Activated CD4-positive, alpha-beta memory T cell treated with anti-CD3 and anti-CD28 coated beads, Interleukin-2, amount 10 ng/mL, durations not matched to agents 7 days and 5 days (primary cell): ENCODE results near the gene AKAP1. TPM values are rescaled to one million over a fixed set of nuclear protein-coding genes. Genes with fewer than 3 reads are reported as not detected.

ENCODE experiments used
- CTCF ChIA-PET: fragments of 350-600 bp; sonication (Branson Sonifier 250); formaldehyde crosslinking; loops from one replicate; lab custom pipeline; 2021; ENCODE audit warnings: antibody characterized with exemption, inconsistent platforms; lab: Charles Lee
- POLR2A ChIA-PET: fragments of 350-600 bp; sonication (Branson Sonifier 250); formaldehyde crosslinking; loops from one replicate; lab custom pipeline; 2021; ENCODE audit warnings: antibody characterized with exemption; lab: Charles Lee
- DNase-seq: peaks from one replicate; pipeline ENCODE4 v3.0.0-alpha.2; 2020
- H3K27ac Mint-ChIP-seq: one replicate; pipeline ENCODE4 v1.8.0; 2021; ENCODE audit warnings: mild to moderate bottlenecking, mixed read lengths
- H3K27me3 Mint-ChIP-seq: one replicate; pipeline ENCODE4 v1.8.0; 2021; ENCODE audit warnings: mixed read lengths
- H3K36me3 Mint-ChIP-seq: one replicate; pipeline ENCODE4 v1.8.0; 2021; ENCODE audit warnings: low read depth, mixed read lengths
- H3K4me1 Mint-ChIP-seq: one replicate; pipeline ENCODE4 v1.8.0; 2021; ENCODE audit warnings: mixed read lengths
- H3K4me3 Mint-ChIP-seq: one replicate; pipeline ENCODE4 v1.8.0; 2021; ENCODE audit warnings: mild to moderate bottlenecking, mixed read lengths
- H3K9me3 Mint-ChIP-seq: one replicate; pipeline ENCODE4 v1.8.0; 2021; ENCODE audit warnings: mixed read lengths
- total RNA-seq, 2 experiments: library from RNA; stranded (reverse); gene quantifications; one replicate each; pipeline ENCODE4 v1.2.3, GENCODE V29; 2021

AKAP1 gene
- total RNA-seq, 2 experiments from 2014 or later, result 19.9 to 22.4 TPM

DNA sequence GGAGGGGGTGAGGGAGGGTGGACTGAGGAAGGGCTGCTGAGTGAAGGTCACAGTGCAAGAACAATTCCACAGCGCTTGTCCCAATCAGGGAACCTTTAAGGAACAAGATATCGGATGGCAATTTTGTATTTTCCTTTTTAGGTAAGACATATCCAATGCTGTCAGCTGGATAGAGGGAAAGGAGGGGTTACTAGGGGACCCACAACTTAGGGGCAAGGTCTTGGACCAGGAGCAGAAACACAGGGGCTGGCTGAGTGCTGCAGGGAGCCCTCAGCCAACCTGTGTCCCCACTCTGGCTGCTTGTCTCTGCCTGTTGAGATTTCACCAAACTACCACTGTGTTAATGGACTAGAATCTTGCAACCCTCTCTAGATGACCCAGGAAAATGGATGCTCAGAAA, 47.6 kb downstream of the AKAP1 start:
- no peaks in the 10 kb centered on the region for H3K36me3 Mint-ChIP-seq
- DNase-seq, result no peak
- no peak overlapping the region for H3K27ac Mint-ChIP-seq
- peaks cover 6% of the 10 kb centered on the region for H3K27me3 Mint-ChIP-seq
- ChIA-PET POLR2A (no interaction called here), CTCF (interaction anchor here (0.7 to 1.2 kb wide), 3 partner anchors 27 to 539 kb away, joined by 3 read pairs; no protein-coding TSS in a partner anchor)
- peaks cover 2% of the 10 kb centered on the region for H3K4me1 Mint-ChIP-seq
- no peaks in the 10 kb centered on the region for H3K9me3 Mint-ChIP-seq
- no peak overlapping the region for H3K4me3 Mint-ChIP-seq

DNA sequence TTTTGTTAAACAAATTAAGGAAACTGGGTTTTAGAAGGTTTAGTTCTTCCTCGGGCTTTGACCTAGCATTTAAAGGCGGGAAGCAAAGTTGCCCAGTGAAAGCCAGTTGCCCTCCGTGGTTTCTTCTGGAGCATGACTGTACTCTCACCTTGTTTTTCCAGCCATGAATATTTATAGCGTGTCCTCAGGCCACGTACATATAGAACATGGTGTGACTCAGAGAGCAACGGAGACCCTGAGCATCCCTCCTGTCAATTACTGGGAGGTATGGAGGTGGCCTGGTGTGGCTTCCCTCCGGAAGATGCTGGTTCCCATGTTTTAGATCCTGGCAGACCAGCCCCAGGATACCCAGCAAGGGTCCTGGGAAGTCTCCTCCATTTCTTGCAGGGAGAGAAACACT, 48.4 kb downstream of the AKAP1 start:
- CTCF ChIA-PET, result interaction anchor here (0.7 to 1.2 kb wide), 3 partner anchors 28 to 539 kb away, joined by 3 read pairs; no protein-coding TSS in a partner anchor
- no peak overlapping the region for H3K4me3 Mint-ChIP-seq

DNA sequence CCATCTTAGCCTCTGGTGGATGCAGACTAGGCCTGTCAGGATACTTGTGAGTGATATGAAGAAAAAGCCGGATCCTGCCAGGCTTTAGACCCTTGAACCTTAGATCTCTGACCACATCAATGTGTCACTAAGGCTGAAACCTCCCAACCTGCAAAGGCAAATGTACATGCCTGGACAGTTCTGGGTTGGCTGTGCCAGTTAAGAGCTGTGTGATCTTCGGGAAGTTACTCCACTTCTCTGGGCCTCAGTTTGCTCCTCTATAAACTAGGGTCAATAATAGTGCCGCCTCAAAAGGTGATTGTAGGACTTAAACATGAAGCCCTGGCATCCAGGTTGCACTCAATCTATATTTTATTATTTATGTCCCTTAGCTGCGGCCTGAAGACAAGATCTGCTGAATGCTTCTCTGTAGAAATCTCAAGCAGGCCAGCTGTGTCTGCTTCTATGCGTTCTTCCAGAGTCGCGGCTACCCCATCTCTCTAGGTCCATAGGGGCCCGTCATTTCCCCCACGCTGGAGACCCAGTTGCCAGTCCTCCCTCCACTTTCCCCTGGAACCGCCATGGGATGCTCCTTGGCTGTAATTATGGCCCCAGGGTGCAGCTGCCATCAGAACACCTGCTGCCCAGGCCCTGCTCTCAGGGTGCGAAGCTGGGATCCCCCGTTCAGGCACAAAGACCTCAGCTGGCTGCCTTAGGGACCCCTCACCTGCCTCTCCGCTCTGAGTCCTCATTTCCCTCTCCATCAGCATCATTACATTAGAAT, 50.2 kb downstream of the AKAP1 start:
- POLR2A ChIA-PET, result no interaction called here
- no peak for DNase-seq
- H3K4me3 Mint-ChIP-seq, result no peak overlapping the region
- peaks cover 2% of the 10 kb centered on the region for H3K4me1 Mint-ChIP-seq
- H3K27ac Mint-ChIP-seq, result no peak overlapping the region
- H3K9me3 Mint-ChIP-seq, result no peaks in the 10 kb centered on the region
- CTCF ChIA-PET, result interaction anchor here (1.3 kb wide), 1 partner anchor 648 kb away, joined by 3 read pairs; no protein-coding TSS in a partner anchor
- H3K27me3 Mint-ChIP-seq, result peaks cover 15% of the 10 kb centered on the region
- no peaks in the 10 kb centered on the region for H3K36me3 Mint-ChIP-seq

More for the DNA sequence above, 48.4 kb downstream of the AKAP1 start:
- DNase-seq, result no peak
- H3K9me3 Mint-ChIP-seq, result no peaks in the 10 kb centered on the region
- no peaks in the 10 kb centered on the region for H3K36me3 Mint-ChIP-seq
- POLR2A ChIA-PET, result no interaction called here
- H3K27me3 Mint-ChIP-seq, result peaks cover 11% of the 10 kb centered on the region
- H3K27ac Mint-ChIP-seq, result no peak overlapping the region
- H3K4me1 Mint-ChIP-seq, result peaks cover 2% of the 10 kb centered on the region

DNA sequence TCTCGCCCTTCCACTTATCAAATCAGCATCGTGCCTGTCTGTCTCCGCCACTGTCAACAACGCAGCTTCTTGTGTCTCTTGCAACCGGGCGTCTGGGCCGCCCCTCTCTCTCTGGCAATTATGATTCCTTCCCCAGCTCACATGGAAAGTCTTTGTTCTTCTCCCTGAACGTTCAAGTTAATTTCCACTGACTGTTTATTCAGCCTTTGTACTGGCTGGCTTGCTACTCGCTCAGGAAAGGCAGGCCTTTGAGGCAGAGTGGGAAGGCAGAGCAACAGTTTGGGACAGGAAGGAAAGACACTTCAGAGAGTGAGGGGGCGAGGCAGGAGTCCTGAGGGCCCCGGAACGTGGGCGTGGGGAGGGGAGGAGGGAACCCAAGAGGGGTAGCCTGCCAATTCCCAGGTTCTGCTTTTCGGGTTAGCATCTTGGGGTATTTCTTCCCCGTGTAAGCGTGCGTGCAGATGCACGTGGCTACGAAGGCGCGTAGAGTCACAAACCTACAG, 50.8 kb downstream of the AKAP1 start:
- Mint-ChIP-seq H3K36me3 (no peaks in the 10 kb centered on the region), H3K4me1 (peaks cover 2% of the 10 kb centered on the region), H3K27me3 (peaks cover 15% of the 10 kb centered on the region), H3K27ac (no peak overlapping the region), H3K4me3 (no peak overlapping the region), H3K9me3 (no peaks in the 10 kb centered on the region)
- no peak for DNase-seq
- ChIA-PET CTCF (interaction anchor here (1.3 kb wide), 1 partner anchor 647 kb away, joined by 3 read pairs; no protein-coding TSS in a partner anchor), POLR2A (no interaction called here)

DNA sequence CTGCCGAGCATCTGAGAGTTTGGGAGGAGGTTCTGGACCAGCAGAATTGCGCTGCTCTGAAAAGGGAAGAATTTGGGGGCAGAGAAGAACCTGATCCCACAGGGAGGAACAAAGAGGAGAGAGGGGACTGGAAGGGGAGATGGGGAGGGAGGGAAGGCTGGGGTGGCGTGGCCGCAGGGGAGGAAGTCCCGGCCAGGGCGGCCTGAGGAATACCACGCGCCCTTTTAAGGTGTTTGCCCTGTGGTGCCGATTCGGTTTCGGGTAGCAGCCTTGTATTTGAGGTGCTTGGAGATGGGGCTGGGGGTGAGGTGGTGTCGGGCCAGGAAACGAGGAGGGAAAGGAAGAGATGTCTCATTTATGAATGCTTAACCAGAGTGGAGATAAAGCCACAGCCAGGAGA, 51.3 kb downstream of the AKAP1 start:
- CTCF ChIA-PET, result no interaction called here

DNA sequence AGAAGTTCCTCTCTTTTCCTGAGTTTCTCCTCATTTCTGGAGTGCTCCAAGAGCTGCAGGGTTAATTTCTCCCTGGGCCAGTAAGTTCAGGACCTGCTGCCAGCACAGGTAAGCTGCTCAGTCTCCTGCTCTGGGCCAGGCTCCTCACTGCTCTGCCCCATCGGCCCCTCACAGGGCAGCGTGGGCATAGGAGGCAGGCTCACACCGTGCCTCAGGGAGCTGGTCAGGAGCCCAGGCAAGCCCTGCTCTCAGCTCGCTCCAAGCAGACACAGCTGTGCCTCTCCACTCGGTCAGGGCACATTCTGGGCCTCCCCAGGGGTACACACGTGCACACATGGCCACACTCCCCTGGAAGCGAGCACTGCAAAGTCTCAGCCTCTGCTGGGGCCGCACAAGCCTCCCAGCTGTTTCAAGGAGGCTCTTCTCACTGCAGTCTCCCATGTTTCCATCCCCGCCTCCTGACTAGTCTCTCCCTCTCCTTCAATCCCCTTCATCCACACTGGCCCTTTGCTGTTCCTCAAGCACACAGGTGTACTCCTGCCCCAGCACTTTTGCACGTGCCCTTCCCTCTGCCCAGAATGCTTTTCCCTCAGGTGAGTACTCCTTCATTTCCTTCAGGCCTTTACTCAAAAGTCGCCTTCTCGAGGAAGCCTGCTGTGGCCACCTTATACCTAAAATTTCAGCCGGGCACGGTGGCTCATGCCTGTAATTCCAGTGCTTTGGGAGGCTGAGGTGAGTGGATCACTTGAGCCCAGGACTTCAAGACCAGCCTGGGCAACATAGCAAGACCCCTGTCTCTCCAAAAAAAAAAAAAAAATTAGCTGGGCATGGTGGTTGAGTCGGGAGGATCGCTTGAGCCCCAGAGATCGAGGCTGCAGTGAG, 53.2 kb downstream of the AKAP1 start:
- Mint-ChIP-seq H3K4me3 (no peak overlapping the region), H3K27me3 (peaks cover 17% of the 10 kb centered on the region), H3K9me3 (no peaks in the 10 kb centered on the region), H3K36me3 (no peaks in the 10 kb centered on the region), H3K27ac (no peak overlapping the region), H3K4me1 (no peaks in the 10 kb centered on the region)
- POLR2A ChIA-PET, result no interaction called here
- CTCF ChIA-PET, result interaction anchor here (0.6 kb wide), 1 partner anchor 675 kb away, joined by 3 read pairs; no protein-coding TSS in a partner anchor
- DNase-seq, result no peak

More for the DNA sequence above, 51.3 kb downstream of the AKAP1 start:
- POLR2A ChIA-PET, result no interaction called here
- Mint-ChIP-seq H3K4me3 (no peak overlapping the region), H3K4me1 (no peaks in the 10 kb centered on the region), H3K36me3 (no peaks in the 10 kb centered on the region), H3K9me3 (no peaks in the 10 kb centered on the region), H3K27ac (no peak overlapping the region), H3K27me3 (peaks cover 17% of the 10 kb centered on the region)
- no peak for DNase-seq

DNA sequence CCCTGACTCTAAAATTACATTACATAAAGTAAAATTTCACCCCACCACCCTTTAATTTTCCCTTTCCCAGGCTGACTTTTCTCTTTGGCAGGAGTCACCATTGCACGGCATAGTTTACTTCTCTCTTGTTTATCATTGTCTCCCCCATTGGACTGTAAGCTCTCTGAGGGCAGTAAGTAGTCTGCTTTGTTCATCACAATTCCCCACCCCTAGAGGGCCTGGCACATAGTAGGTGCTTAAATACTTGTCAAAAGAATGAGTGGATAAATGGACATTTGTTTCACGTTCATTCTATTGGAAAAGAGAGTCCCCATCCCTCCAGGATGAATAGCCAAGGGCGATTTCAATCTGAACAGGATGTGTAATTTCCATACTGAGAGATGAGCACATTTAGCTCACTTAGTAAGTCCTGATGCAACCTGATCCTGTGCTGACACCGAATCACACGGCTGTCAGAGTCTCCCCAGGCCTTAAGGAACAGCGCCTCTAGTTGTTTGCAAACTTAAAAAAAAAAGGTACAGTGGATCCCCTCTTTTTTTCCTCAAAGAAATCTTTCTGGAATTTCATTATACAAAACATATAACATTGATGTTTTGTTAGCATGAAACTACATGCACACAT, 54.0 kb downstream of the AKAP1 start:
- Mint-ChIP-seq H3K4me3 (no peak overlapping the region), H3K27me3 (peaks cover 17% of the 10 kb centered on the region), H3K4me1 (no peaks in the 10 kb centered on the region), H3K27ac (no peak overlapping the region), H3K36me3 (no peaks in the 10 kb centered on the region), H3K9me3 (no peaks in the 10 kb centered on the region)
- POLR2A ChIA-PET, result no interaction called here
- CTCF ChIA-PET, result no interaction called here
- no peak for DNase-seq

DNA sequence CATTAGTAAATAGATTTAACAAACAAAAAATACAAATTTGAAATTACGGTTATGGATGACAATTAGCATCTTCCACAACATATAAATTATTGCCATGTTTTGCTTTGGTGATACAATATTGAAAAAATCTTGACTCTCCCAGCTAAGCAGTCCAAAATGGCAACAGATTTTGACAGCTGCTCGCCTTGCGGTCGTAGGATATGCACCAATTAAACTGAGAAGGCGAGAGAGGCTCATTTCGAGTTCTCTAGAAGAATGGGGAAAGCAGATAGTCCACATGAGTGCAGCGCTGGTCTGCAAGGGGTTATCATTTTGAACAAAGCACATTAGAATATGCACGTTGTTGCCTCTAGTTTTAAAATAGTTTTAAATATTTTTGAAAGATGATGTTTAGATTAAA, 55.3 kb downstream of the AKAP1 start:
- CTCF ChIA-PET, result no interaction called here
- no peaks in the 10 kb centered on the region for H3K36me3 Mint-ChIP-seq

DNA sequence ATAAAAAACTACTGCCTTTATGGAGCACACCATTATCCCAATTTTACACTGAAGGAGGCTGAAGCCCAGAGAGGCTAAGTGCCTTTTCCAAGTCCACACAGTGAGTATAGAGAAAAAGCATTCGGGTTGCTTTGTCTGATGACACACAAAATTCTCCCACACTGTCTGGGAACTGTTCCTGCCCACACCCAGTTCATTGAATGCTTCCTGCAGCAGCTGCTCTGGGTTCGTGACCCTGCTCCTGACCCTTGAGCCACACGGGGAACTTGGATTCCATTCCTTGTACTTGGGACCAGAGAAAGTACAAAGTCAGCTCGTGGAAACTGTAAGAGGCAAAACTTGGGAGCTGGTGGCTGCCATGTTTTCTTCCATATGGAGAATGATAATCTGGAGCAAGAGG, 57.9 kb downstream of the AKAP1 start:
- no peak for DNase-seq
- Mint-ChIP-seq H3K27me3 (peaks cover 14% of the 10 kb centered on the region), H3K4me3 (no peak overlapping the region), H3K36me3 (no peaks in the 10 kb centered on the region), H3K4me1 (no peaks in the 10 kb centered on the region), H3K27ac (no peak overlapping the region), H3K9me3 (no peaks in the 10 kb centered on the region)
- POLR2A ChIA-PET, result interaction anchor here (1.1 kb wide), 1 partner anchor 17 kb away, joined by 3 read pairs; no protein-coding TSS in a partner anchor
- CTCF ChIA-PET, result interaction anchor here (1.0 to 2.1 kb wide), 3 partner anchors 101 to 640 kb away, joined by 3 to 7 read pairs (median 4); no protein-coding TSS in a partner anchor

More for the DNA sequence above, 55.3 kb downstream of the AKAP1 start:
- Mint-ChIP-seq H3K27ac (no peak overlapping the region), H3K9me3 (no peaks in the 10 kb centered on the region), H3K4me3 (no peak overlapping the region), H3K4me1 (no peaks in the 10 kb centered on the region), H3K27me3 (peaks cover 18% of the 10 kb centered on the region)
- POLR2A ChIA-PET, result no interaction called here
- DNase-seq, result no peak

DNA sequence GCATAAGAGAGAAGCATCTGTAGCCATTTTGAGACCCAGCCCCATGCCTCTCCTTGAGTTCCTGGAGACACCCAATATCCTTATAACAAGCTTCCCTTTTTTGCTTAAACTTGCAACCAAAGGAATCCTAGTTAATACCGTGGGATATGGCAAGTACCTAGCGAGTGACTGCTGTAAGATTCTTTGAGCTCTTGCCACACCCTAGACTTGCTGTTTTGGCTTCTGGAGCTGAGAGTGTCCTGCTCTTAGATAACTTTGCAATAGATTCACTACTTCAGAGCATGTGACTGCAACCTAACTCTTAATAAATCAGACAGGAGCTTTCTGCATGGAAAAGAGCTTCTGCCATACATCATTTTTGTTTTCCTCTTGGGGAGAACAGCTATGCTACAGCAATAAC, 58.3 kb downstream of the AKAP1 start:
- Mint-ChIP-seq H3K36me3 (no peaks in the 10 kb centered on the region), H3K4me3 (no peak overlapping the region), H3K4me1 (no peaks in the 10 kb centered on the region), H3K9me3 (no peaks in the 10 kb centered on the region), H3K27ac (no peak overlapping the region), H3K27me3 (peaks cover 13% of the 10 kb centered on the region)
- ChIA-PET POLR2A (interaction anchor here (1.1 kb wide), 1 partner anchor 18 kb away, joined by 3 read pairs; no protein-coding TSS in a partner anchor), CTCF (interaction anchor here (1.0 to 2.1 kb wide), 3 partner anchors 101 to 640 kb away, joined by 3 to 7 read pairs (median 4); no protein-coding TSS in a partner anchor)
- DNase-seq, result no peak

DNA sequence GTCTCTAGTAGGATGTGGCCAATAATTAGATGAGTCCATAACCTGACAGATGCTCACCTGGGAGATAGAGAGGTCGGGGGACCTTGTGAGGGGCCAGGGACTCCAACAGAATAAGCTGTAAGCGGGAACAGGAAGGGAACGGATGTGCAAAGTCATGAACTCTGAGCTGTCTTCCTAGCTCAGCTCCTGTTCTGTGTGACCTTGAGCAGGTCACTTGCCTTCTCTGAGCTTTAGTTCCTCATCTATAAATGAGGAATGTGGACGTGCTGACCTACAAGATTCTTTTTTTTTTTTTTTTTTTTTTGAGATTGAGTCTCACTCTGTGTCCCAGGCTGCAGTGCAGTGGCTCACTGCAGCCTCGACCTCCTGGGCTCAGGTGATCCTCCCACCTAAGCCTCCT, 58.9 kb downstream of the AKAP1 start:
- ChIA-PET POLR2A (interaction anchor here (1.1 kb wide), 1 partner anchor 18 kb away, joined by 3 read pairs; no protein-coding TSS in a partner anchor), CTCF (interaction anchor here (1.0 to 2.1 kb wide), 2 partner anchors 100 to 639 kb away, joined by 3 to 7 read pairs; no protein-coding TSS in a partner anchor)
- H3K9me3 Mint-ChIP-seq, result no peaks in the 10 kb centered on the region
- H3K4me1 Mint-ChIP-seq, result no peaks in the 10 kb centered on the region
- no peaks in the 10 kb centered on the region for H3K36me3 Mint-ChIP-seq
- H3K4me3 Mint-ChIP-seq, result no peak overlapping the region
- no peak overlapping the region for H3K27ac Mint-ChIP-seq
- no peak for DNase-seq
- peaks cover 11% of the 10 kb centered on the region for H3K27me3 Mint-ChIP-seq

DNA sequence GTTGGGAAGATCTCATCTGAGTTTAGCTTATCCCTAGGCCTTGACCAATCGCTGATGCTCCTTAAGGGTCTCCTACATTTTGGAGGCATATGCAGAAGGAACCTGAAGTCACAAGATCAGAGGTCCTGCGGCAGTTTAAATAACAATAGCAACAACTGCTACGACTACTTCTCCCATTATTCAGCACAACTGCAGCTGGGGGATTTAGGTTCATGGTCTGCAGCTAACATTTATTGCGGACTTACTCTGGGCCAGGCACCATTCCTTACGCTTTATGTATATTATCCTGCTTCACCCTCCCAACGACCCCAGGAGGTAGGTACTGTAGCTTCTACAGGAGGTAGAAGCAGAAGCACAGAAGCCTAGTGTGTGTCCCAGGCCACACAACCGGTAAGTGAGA, 59.5 kb downstream of the AKAP1 start:
- POLR2A ChIA-PET, result no interaction called here
- H3K4me3 Mint-ChIP-seq, result no peak overlapping the region
- no peaks in the 10 kb centered on the region for H3K36me3 Mint-ChIP-seq
- no peaks in the 10 kb centered on the region for H3K4me1 Mint-ChIP-seq
- DNase-seq, result no peak
- no peak overlapping the region for H3K27ac Mint-ChIP-seq
- CTCF ChIA-PET, result no interaction called here
- no peaks in the 10 kb centered on the region for H3K9me3 Mint-ChIP-seq
- H3K27me3 Mint-ChIP-seq, result peaks cover 10% of the 10 kb centered on the region
